DMS53 (cell line): ENCODE results near the gene CYP39A1.

Experiments used
- DNase-seq: peaks from one replicate; lab custom pipeline; 2025; lab: John Stamatoyannopoulos, UW

Gene CYP39A1

GRCh38 chr6:46511320-46511719 lies 141.3 kb downstream of the CYP39A1 start:
- no peak for DNase-seq

- DNase-seq, result no peak
These were observed 142.0 kb downstream of the CYP39A1 start for GRCh38 chr6:46510651-46511050.

- DNase-seq, result no peak
These were observed 142.6 kb downstream of the CYP39A1 start for GRCh38 chr6:46509981-46510510.

GRCh38 chr6:46509063-46509462 lies 143.6 kb downstream of the CYP39A1 start:
- no peak for DNase-seq

GRCh38 chr6:46507426-46507825 lies 145.2 kb downstream of the CYP39A1 start:
- peak; percentile 67 for DNase-seq

GRCh38 chr6:46505693-46506512 lies 146.7 kb downstream of the CYP39A1 start:
- DNase-seq, result no peak

GRCh38 chr6:46504242-46504641 lies 148.4 kb downstream of the CYP39A1 start:
- no peak for DNase-seq

GRCh38 chr6:46502486-46503119 lies 150.0 kb downstream of the CYP39A1 start:
- DNase-seq, result no peak

- DNase-seq, result no peak
These were observed 151.2 kb downstream of the CYP39A1 start for GRCh38 chr6:46501136-46502089.

- DNase-seq, result no peak
These were observed 152.2 kb downstream of the CYP39A1 start for GRCh38 chr6:46500382-46500781.
